H1 (cell line): ENCODE data around the gene KIZ. TPM values are rescaled to one million over a fixed set of nuclear protein-coding genes. Genes with fewer than 3 reads are reported as not detected.
A peak's percentile ranks its signal among the peaks of the same experiment; 100 is the strongest.

ENCODE experiments used
- CTCF ChIA-PET: fragments of 300-600 bp; sonication (Branson Sonifier 250); formaldehyde crosslinking; loops from one replicate; lab custom pipeline; 2021; ENCODE audit not compliant: partially characterized antibody; lab: Charles Lee
- POLR2A ChIA-PET: fragments of 300-600 bp; sonication (Branson Sonifier 250); formaldehyde crosslinking; loops from one replicate; lab custom pipeline; 2021; ENCODE audit warnings: inconsistent platforms; ENCODE audit not compliant: partially characterized antibody; lab: Charles Lee
- DNase-seq, 2 experiments: peaks; one replicate each; pipeline versions ENCODE4 v3.0.0 to v3.0.0-alpha.2; 2010 to 2022; ENCODE audit warnings: low spot score in 2 of 2, low read depth in 1 of 2, mixed read lengths in 1 of 2
- FAIRE-seq: peaks from 2 replicates; lab custom pipeline; 2011; peaks lifted over from hg19 to GRCh38; lab: Jason Lieb, UNC
- H2AFZ ChIP-seq: 2 replicates; pipeline ENCODE4 v1.8.1; 2012; ENCODE audit warnings: low read length, inconsistent platforms
- H2AK5ac ChIP-seq: 2 replicates; pipeline ENCODE4 v1.6.1; 2013; ENCODE audit warnings: low read depth, low read length
- H2BK120ac ChIP-seq: replicated peaks from 2 replicates; pipeline ENCODE3; 2013; ENCODE audit warnings: low read depth, low read length, inconsistent platforms
- H2BK12ac ChIP-seq: 2 replicates; pipeline ENCODE4 v1.6.1; 2013; ENCODE audit warnings: low read depth, low read length
- H2BK15ac ChIP-seq: 2 replicates; pipeline ENCODE4 v1.6.1; 2013; ENCODE audit warnings: low read length
- H2BK20ac ChIP-seq: 2 replicates; pipeline ENCODE4 v1.6.1; 2013; ENCODE audit warnings: low read length
- H2BK5ac ChIP-seq: 2 replicates; pipeline ENCODE4 v1.6.1; 2013; ENCODE audit warnings: low read depth, low read length
- H3K14ac ChIP-seq: 2 replicates; pipeline ENCODE4 v1.6.1; 2013; ENCODE audit warnings: inconsistent platforms; ENCODE audit not compliant: insufficient read length
- H3K18ac ChIP-seq: 2 replicates; pipeline ENCODE4 v1.6.1; 2013; ENCODE audit warnings: low read length; ENCODE audit errors: extremely low read depth
- H3K23ac ChIP-seq: 2 replicates; pipeline ENCODE4 v1.6.1; 2013; ENCODE audit warnings: inconsistent platforms; ENCODE audit not compliant: insufficient read length
- H3K23me2 ChIP-seq: 2 replicates; pipeline ENCODE4 v1.6.1; 2013; ENCODE audit warnings: low read depth, low read length
- H3K27ac ChIP-seq: 2 replicates; pipeline ENCODE4 v1.6.1; 2011; ENCODE audit warnings: low read depth, low read length, inconsistent platforms
- H3K27me3 ChIP-seq, 4 experiments: replicated peaks in 1 of 4; 1 replicate in 1 of 4; 2 replicates in 3 of 4; pipeline versions ENCODE4 v1.6.1 to v1.8.1; 2011 to 2013; ENCODE audit warnings: low read length in 3 of 4, mild to moderate bottlenecking in 3 of 4, inconsistent platforms in 2 of 4, mixed read lengths in 2 of 4, moderate library complexity in 1 of 4; ENCODE audit not compliant: control insufficient read depth in 3 of 4, insufficient read depth in 3 of 4; ENCODE audit errors: extremely low read depth in 1 of 4
- H3K36me3 ChIP-seq, 4 experiments: 2 replicates each; pipeline versions ENCODE4 v1.6.1 to v1.8.1; 2011 to 2013; ENCODE audit warnings: mild to moderate bottlenecking in 4 of 4, low read length in 3 of 4, moderate library complexity in 2 of 4, control low read depth in 1 of 4, inconsistent platforms in 1 of 4; ENCODE audit not compliant: insufficient read depth in 4 of 4, control insufficient read depth in 2 of 4
- H3K4ac ChIP-seq: replicated peaks from 2 replicates; pipeline ENCODE3; 2013; ENCODE audit warnings: low read length, low read depth, mixed read lengths, inconsistent platforms; ENCODE audit not compliant: insufficient read length
- H3K4me1 ChIP-seq, 4 experiments: replicated peaks in 1 of 4; 1 replicate in 1 of 4; 2 replicates in 3 of 4; pipeline versions ENCODE4 v1.6.1 to v1.8.1; 2011 to 2013; ENCODE audit warnings: low read length in 3 of 4, inconsistent platforms in 2 of 4, mixed read lengths in 1 of 4; ENCODE audit not compliant: insufficient read depth in 4 of 4, control insufficient read depth in 3 of 4
- H3K4me2 ChIP-seq, 2 experiments: 2 replicates each; pipeline versions ENCODE4 v1.6.1 to v1.8.1; 2011 to 2013; ENCODE audit warnings: low read depth in 2 of 2, low read length in 2 of 2, control low read depth in 1 of 2, inconsistent platforms in 1 of 2, mild to moderate bottlenecking in 1 of 2; ENCODE audit not compliant: insufficient read depth in 1 of 2
- H3K4me3 ChIP-seq, 4 experiments: fragments of 200-600, 300-600 bp in 1 of 4; sonication (generic), shearing (Covaris generic), sonication (Bioruptor Twin) in 1 of 4; 2 replicates each; pipeline versions ENCODE4 v1.5.1 to v1.8.1; 2011 to 2016; ENCODE audit warnings: low read length in 4 of 4, low read depth in 3 of 4, control low read depth in 2 of 4, inconsistent platforms in 2 of 4, mild to moderate bottlenecking in 2 of 4, mixed read lengths in 1 of 4, moderate library complexity in 1 of 4; ENCODE audit not compliant: insufficient read depth in 2 of 4; ENCODE audit errors: extremely low read depth in 1 of 4
- H3K56ac ChIP-seq: replicated peaks from 2 replicates; pipeline ENCODE3; 2013; ENCODE audit warnings: low read depth, mild to moderate bottlenecking, mixed read lengths, low read length, inconsistent platforms; ENCODE audit not compliant: insufficient read length
- H3K79me1 ChIP-seq: 2 replicates; pipeline ENCODE4 v1.6.1; 2013; ENCODE audit warnings: low read depth, low read length, control low read depth
- H3K79me2 ChIP-seq, 2 experiments: 2 replicates each; pipeline versions ENCODE4 v1.6.1 to v1.8.1; 2012 to 2013; ENCODE audit warnings: low read length in 2 of 2, mild to moderate bottlenecking in 2 of 2, inconsistent platforms in 1 of 2; ENCODE audit not compliant: insufficient read depth in 2 of 2, control insufficient read depth in 1 of 2
- H3K9ac ChIP-seq, 4 experiments: replicated peaks in 1 of 4; 1 replicate in 1 of 4; 2 replicates in 3 of 4; pipeline versions ENCODE4 v1.6.1 to v1.8.1; 2011 to 2013; ENCODE audit warnings: low read depth in 3 of 4, low read length in 3 of 4, control low read depth in 2 of 4, mild to moderate bottlenecking in 2 of 4, moderate library complexity in 2 of 4, inconsistent platforms in 1 of 4; ENCODE audit errors: extremely low read depth in 1 of 4
- H3K9me3 ChIP-seq, 2 experiments: 2 replicates each; pipeline versions ENCODE4 v1.6.1 to v1.8.1; 2012 to 2013; ENCODE audit warnings: mild to moderate bottlenecking in 2 of 2, moderate library complexity in 2 of 2, control low read depth in 1 of 2, inconsistent platforms in 1 of 2, low read depth in 1 of 2, low read length in 1 of 2, mixed read lengths in 1 of 2; ENCODE audit not compliant: insufficient read depth in 2 of 2
- H4K20me1 ChIP-seq, 2 experiments: replicated peaks in 1 of 2; 2 replicates each; pipeline versions ENCODE3 to v1.8.1; 2011 to 2013; ENCODE audit warnings: inconsistent platforms in 2 of 2, low read length in 2 of 2, mild to moderate bottlenecking in 1 of 2; ENCODE audit not compliant: insufficient read depth in 2 of 2, control insufficient read depth in 1 of 2
- H4K5ac ChIP-seq: 2 replicates; pipeline ENCODE4 v1.6.1; 2013; ENCODE audit warnings: low read length, low read depth, mixed read lengths, inconsistent platforms; ENCODE audit not compliant: insufficient read length
- H4K8ac ChIP-seq: 2 replicates; pipeline ENCODE4 v1.8.0; 2013; ENCODE audit warnings: mild to moderate bottlenecking, moderate library complexity, low read length, inconsistent platforms; ENCODE audit not compliant: insufficient read depth; ENCODE audit errors: extremely low read depth
- H4K91ac ChIP-seq: replicated peaks from 2 replicates; pipeline ENCODE3; 2013; ENCODE audit warnings: low read length, mixed read lengths, inconsistent platforms; ENCODE audit not compliant: insufficient read length
- CTBP2 ChIP-seq: IDR thresholded peaks from 2 replicates; pipeline ENCODE4 v1.7.0; 2011; ENCODE audit warnings: borderline replicate concordance, mild to moderate bottlenecking, moderate library complexity, mixed read lengths, low read length; ENCODE audit not compliant: insufficient read depth, insufficient read length
- WGBS, 2 experiments: shearing (Covaris generic) in 1 of 2; methylation state at CpG; one replicate each; pipeline versions ENCODE4 v1.1.6 to v1.1.7; 2013 to 2015; ENCODE audit warnings: low lambda C conversion rate in 2 of 2, mixed read lengths in 2 of 2, inconsistent platforms in 1 of 2, low coverage in 1 of 2, missing lambda C conversion rate in 1 of 2; ENCODE audit not compliant: insufficient replicate concordance in 2 of 2, insufficient coverage in 1 of 2, insufficient read length in 1 of 2; ENCODE audit errors: extremely low coverage in 1 of 2, missing lambda C conversion rate in 1 of 2; 5-methylcytosine and 5-hydroxymethylcytosine counted together
- polyA plus RNA-seq, 7 experiments: library from polyadenylated mRNA; depleted of rRNA in 3 of 7; stranded (reverse) in 5 of 7; unstranded in 2 of 7; fragments of >200 nt in 5 of 7; fragments of 200-250 nt in 2 of 7; gene quantifications; 1 replicate in 5 of 7; 2 replicates in 1 of 7; 4 replicates in 1 of 7; pipeline versions ENCODE4 v1.2.1 to v1.2.3, GENCODE V29; 2011 to 2013; ENCODE audit warnings: missing spikeins in 2 of 7, mixed read lengths in 2 of 7
- total RNA-seq: library from RNA; stranded (reverse); fragmentation: NEBNext Ultra II Directional; extraction: Animal tissue kit (Norgen Biotek cat#: 25700); gene quantifications from 2 replicates; pipeline ENCODE4 v1.2.1, GENCODE V29; 2021
- TF ChIP-seq, protein P1 (sequence below), 3 experiments: IDR thresholded peaks; 1 replicate in 2 of 3; 2 replicates in 1 of 3; pipeline versions ENCODE4 v1.5.1 to v1.6.1; 2011; ENCODE audit warnings: low read length in 3 of 3, mild to moderate bottlenecking in 3 of 3, inconsistent platforms in 2 of 3, low read depth in 1 of 3, moderate library complexity in 1 of 3; ENCODE audit not compliant: insufficient read depth in 1 of 3; ENCODE audit errors: control extremely low read depth in 1 of 3

Gene KIZ
- total and polyA plus RNA-seq, 2 of the 8 experiments (the other 6 are each of a cell fraction or from before 2014, with no cell fraction given), result 13.0 to 51.7 TPM

DNA sequence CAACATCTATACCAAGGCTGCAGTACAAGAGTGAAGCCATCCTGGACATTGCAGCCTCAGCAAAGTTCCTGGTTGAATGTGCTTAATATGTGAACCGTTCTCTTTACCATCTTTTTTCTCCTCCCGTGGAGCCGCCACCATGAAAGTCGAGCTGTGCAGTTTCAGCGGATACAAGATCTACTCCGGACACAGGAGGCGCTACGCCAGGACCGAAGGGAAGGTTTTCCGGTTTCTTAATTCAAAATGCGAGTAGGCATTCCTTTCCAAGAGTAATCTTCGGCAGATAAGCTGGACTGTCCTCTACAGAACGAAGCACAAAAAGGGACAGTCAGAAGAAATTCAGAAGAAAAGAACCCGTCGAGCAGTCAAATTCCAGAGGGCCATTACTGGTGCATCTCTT is 11.3 kb upstream of the KIZ start:
- no peak overlapping the region for H2BK15ac ChIP-seq
- no peaks in the 10 kb centered on the region for H3K79me2 ChIP-seq
- H4K20me1 ChIP-seq, result no peaks in the 10 kb centered on the region
- no peak overlapping the region for H3K4ac ChIP-seq
- no peaks in the 10 kb centered on the region for H3K9me3 ChIP-seq
- CTCF ChIA-PET, result interaction anchor here (0.7 to 1.7 kb wide), 14 partner anchors 8 to 351 kb away, joined by 3 to 6 read pairs (median 3); partner anchors contain the start of genes KIZ and LINC00237
- 90% methylated on average over 15 of the region's 15 CpGs; no CpG with 5 or more reads in 1 of the 2 experiments for WGBS, 2 experiments
- no peak overlapping the region for H3K14ac ChIP-seq
- no peak overlapping the region for H2BK5ac ChIP-seq
- H2BK120ac ChIP-seq, result no peak overlapping the region
- no peak for TF ChIP-seq CTBP2
- TF ChIP-seq, protein P1, sequence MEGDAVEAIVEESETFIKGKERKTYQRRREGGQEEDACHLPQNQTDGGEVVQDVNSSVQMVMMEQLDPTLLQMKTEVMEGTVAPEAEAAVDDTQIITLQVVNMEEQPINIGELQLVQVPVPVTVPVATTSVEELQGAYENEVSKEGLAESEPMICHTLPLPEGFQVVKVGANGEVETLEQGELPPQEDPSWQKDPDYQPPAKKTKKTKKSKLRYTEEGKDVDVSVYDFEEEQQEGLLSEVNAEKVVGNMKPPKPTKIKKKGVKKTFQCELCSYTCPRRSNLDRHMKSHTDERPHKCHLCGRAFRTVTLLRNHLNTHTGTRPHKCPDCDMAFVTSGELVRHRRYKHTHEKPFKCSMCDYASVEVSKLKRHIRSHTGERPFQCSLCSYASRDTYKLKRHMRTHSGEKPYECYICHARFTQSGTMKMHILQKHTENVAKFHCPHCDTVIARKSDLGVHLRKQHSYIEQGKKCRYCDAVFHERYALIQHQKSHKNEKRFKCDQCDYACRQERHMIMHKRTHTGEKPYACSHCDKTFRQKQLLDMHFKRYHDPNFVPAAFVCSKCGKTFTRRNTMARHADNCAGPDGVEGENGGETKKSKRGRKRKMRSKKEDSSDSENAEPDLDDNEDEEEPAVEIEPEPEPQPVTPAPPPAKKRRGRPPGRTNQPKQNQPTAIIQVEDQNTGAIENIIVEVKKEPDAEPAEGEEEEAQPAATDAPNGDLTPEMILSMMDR (IDR thresholded peaks at IDR 0.05; ENCODE audit: control extremely low read depth in 1 of 3, insufficient read depth in 1 of 3, low read depth in 1 of 3, low read length in 3 of 3), result peak in 2 of 3 experiments; percentile 43 to 52; a peak in 2 of 4 replicates
- TF ChIP-seq, all 59 proteins: peak for 1
- H3K23ac ChIP-seq, result no peak overlapping the region
- no peaks in the 10 kb centered on the region for H3K79me1 ChIP-seq
- no peak overlapping the region for H4K91ac ChIP-seq
- H3K27me3 ChIP-seq, result no peaks in the 10 kb centered on the region; a peak in 2 of 7 replicates
- no peak overlapping the region for H2BK20ac ChIP-seq
- H4K8ac ChIP-seq, result no peak overlapping the region
- no peak overlapping the region for H3K27ac ChIP-seq
- no peak overlapping the region for H3K4me2 ChIP-seq
- H3K23me2 ChIP-seq, result peaks cover 3% of the 10 kb centered on the region; the same call in 1 of the 2 replicates
- no peak overlapping the region for H2AFZ ChIP-seq
- no peak overlapping the region for H2BK12ac ChIP-seq
- POLR2A ChIA-PET, result interaction anchor here (0.8 to 3.0 kb wide), 7 partner anchors 9 to 75 kb away, joined by 3 to 9 read pairs (median 4); partner anchors contain the start of genes KIZ and LINC00237
- FAIRE-seq (no peak), DNase-seq (no peak)
- H3K9ac ChIP-seq, result no peak overlapping the region
- no peak overlapping the region for H4K5ac ChIP-seq
- no peaks in the 10 kb centered on the region for H3K4me1 ChIP-seq
- H3K36me3 ChIP-seq, result no peaks in the 10 kb centered on the region
- H3K18ac ChIP-seq, result no peak overlapping the region
- H3K56ac ChIP-seq, result no peak overlapping the region
- H3K4me3 ChIP-seq, result no peak overlapping the region
- no peak overlapping the region for H2AK5ac ChIP-seq
